Forelimb muscle (tissue), 1 donor: ENCODE results near the gene G0S2. TPM values are rescaled to one million over a fixed set of nuclear protein-coding genes. Genes with fewer than 3 reads are reported as not detected.
A peak's percentile ranks its signal among the peaks of the same experiment; 100 is the strongest.
"Not testable (repeated sequence)": the region's sequence is repeated elsewhere in the genome, so short reads cannot be mapped to it uniquely, and the experiment has no call there.

Experiments
- DNase-seq: peaks from one replicate; pipeline ENCODE4 v3.0.0-alpha.2; 2013; ENCODE audit warnings: low read depth
- polyA plus RNA-seq: library from polyadenylated mRNA; unstranded; fragments of 120-200 nt; gene quantifications from one replicate; pipeline ENCODE4 v1.2.1, GENCODE V29; 2013; ENCODE audit not compliant: insufficient read length

Gene G0S2
- polyA plus RNA-seq, 1 donor = 3.8 TPM

DNA sequence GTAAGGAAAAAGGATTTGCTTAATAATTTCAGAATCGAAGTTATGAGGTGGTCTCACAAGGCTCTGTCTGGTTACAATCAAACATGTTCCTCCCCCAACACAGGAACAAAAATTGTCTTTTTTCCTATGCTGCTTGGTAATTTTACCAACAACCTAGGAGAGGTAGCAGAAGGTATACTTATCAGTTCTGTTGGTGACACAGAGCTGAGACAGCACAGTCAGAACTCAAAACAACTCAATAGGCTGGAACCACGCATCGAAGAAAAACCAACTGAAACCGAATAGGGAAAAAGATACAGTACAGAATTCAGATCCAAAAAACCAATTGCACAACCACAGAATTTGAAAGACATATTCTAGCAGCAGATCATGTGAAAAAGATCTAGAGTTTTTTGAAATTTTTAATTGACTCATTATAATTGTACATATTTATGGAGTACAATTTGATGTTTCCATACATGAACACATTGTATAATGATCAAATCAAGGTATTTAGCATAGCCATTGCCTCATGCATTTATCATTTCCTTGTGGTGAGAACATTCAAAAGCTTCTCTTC is 3.8 kb downstream of the G0S2 start:
- DNase-seq = no peak

DNA sequence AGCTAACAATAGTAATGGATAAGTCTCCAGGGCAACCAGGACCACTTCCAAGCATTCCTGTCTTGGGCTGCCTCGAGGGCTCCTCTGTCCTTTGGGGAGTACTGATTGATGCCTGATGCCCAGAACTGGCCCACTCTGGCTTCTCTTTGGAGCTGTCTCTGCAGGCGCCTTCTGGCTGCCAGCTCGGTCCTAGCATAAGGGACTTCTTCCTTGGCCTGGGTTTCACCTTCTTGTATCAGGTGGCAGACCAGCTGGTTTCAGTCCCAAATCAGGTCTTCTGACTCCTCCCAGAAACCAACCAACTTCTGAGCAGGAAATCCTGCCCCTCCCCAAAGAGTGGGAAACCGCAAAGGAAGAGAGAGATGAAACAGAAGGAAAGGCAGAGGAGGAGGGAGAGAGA is 10.6 kb downstream of the G0S2 start:
- no peak for DNase-seq

DNA sequence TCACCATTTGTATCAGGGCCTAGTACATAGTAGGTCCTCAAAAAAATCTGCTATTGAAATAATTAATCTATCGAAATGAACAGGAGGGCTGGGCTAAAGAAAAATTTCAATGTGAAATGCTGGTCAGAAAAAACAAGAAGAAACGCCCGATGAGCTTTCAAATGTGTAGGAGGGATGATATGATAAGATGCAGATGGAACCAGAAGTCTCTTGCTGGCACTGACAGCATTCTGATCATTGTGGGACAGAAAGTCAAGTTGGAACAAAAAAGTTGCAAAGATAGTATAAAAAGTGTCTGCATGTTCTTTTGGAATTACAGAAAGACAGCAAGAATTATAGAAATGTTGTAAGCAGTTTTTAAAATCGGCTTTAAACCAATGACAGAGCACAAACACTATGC is 11.1 kb downstream of the G0S2 start:
- DNase-seq = no peak

DNA sequence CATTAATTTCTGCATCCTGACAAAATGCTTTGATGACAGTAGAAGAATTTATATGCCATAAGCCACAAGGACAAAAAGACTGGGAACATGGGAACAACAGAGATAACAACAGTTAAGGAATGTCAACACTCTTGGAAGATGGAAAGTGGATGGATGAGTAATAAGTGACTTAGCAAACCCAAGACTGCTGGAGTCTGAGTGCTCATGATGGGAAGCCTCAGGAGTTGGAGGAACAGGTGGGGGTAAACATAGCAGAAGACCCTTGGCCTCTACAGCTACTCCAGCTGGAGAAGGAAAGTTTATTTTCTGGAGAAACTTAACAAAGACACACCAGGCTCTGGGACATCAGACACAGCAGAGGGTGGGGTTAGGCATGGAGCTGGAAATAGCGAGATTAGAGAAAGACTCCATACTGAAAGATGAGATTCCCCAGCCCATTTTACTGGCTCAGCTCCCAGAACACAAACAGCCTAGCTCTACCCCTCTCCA is 13.6 kb downstream of the G0S2 start:
- no peak for DNase-seq

DNA sequence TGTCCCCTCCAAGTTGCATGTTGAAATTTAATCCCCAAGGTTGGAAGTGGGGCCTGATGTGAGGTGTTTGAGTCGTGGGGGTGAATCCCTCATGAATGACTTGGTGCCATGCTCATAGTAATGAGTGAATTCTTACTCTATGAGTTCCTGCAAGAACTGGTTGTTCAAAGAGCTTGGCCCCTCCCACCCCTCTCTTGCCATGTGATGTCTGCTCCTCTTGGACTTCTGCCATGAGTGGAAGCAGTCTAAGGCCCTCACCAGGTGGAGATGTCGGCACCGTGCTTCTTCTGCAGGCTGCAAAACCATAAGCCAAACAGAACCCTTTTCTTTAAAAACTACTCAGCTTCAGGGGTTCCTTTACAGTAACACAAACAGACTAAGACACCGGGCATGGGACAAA is 14.3 kb downstream of the G0S2 start:
- no peak for DNase-seq

DNA sequence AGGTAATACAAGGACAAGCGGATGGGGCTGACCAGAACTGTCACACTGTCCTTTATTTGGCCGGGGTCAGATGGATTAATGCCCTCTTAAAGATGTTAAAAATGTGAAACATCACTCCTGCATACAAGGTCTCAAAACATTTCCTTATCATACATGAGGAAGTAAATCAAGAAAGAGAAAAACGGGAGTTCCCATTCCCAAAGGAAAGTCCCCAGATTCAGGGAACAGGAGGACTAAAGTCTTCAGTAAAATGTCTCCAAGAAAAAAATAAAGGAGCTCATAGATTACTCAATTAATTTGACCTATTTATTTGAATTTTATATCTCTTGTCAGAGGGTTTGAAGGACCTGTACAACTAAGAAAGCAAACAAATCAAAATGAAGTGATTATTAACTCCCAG is 16.0 kb downstream of the G0S2 start:
- no peak for DNase-seq

DNA sequence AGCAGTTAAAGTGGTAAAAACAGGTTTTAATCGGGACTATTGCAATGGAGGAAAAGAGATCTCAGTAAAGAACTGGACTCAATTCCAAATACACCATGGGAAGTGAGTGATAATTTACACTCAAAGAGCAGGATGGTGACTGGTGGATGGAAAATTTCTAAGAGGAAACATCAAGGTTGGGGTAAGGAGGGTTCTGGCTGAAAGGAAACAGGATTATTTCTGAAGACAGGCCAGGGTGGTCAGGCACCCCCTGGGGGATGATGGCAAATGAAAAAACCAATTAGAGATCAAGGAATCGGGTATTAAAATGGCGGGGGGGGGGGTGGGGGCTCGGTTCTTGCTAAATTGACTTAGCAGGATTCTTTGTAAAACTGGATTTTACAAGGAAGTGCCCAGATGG is 17.1 kb downstream of the G0S2 start:
- DNase-seq = no peak

DNA sequence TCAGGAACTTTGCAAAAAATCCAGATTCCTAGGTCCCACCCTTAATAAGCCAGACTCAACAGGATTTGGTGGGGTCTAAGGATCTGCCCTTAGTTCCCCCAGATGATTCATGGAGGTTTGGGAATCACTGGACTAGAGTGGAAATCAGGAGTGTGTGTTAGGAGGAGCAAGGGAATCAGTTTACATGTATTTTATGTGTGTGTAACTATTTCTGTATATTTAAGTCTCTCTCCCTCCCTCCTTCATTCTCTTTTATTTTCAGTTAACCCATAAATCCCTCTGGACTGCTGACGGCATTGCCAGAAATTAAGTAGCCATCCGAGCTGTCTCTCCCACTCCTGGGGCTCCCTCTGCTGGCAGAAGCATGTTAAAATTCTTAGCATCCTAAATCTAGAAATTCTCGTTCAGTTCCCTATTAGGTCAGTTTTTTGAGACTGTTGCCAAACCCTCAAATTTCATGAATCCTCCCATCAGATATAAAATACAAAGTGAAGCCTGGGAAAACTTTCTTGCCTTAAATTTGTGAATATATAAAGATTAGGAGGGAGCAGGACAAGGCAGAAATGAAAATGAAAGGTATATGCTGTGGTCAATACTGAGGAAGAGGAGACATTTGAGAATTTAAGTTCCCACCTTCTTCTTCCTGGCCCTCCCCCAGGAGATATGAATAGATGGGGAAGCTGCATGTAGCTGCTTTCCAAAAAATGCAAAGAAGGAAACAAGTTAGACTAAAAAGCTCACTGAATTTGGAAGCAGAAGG is 17.7 kb downstream of the G0S2 start:
- peak; percentile 60 for DNase-seq

DNA sequence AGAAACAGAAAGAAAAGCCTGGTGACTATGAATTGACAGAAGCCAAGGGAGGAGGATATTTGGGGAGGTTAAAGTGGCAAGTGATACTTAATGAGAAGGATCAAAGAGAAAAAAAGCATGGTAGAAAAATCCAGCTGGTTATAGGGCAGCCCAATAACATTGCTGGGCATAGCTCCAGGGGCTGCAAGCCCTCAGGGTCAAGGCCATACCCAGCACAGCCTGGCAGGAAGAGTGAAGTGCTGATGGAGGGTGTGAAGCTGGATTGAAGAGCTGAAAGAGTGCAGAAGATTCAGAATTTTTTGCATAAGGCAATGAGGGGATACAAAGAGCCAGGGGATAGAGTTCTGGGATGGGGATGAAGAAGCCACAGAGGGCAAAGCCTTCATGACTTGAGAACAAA is 21.5 kb downstream of the G0S2 start:
- no peak for DNase-seq

DNA sequence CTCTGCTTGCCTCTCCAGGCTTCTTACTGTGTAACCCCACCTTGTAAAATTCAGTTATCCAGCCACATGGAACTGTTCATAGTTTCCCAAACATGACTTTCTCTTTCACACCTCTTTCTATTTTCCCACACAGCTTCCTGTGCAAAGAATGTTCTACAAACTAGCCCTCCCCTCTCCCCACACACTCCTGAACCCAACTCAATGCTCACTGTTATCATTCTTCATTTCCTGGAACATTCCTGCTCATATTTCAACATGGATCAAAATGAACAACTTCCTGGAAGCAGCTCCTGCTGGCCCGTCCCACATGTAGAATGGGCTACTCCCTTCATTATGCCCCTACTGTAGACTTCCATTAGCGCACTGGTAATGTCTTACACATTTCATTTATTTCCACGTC is 21.9 kb downstream of the G0S2 start:
- DNase-seq = no peak

DNA sequence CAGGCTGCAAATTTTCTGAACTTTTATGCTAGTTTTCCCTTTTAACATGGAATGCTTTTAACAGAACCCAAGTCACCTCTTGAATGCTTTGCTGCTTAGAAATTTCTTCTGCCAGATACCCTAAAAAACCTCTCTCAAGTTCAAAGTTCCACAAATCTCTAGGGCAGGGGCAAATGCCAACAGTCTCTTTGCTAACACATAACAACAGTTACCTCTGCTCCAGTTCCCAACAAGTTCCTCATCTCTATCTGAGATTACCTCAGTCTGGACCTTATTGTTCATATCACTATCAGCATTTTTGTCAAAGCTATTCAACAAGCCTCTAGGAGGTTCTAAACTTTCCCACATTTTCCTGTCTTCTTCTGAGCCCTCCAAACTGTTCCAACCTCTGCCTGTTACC is 25.5 kb downstream of the G0S2 start:
- DNase-seq = not testable (repeated sequence)

DNA sequence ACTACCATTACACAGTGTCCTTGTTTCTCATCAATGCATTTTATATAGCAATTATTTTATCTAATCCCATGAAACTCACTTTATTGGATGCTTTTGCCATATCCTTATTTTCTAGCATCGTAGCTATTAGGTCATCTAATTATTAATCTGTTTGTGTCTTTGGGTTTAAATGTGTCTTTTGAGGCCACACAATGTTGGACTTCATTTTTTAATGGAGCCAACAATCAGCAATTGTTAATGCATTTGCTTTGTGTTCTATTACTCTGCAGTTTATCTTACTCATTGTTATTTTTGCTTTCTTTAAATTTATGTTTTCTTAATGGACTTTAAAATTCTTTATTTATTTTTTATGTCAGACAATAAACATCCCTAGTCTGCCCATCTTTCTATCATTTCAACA is 27.6 kb downstream of the G0S2 start:
- no peak for DNase-seq

DNA sequence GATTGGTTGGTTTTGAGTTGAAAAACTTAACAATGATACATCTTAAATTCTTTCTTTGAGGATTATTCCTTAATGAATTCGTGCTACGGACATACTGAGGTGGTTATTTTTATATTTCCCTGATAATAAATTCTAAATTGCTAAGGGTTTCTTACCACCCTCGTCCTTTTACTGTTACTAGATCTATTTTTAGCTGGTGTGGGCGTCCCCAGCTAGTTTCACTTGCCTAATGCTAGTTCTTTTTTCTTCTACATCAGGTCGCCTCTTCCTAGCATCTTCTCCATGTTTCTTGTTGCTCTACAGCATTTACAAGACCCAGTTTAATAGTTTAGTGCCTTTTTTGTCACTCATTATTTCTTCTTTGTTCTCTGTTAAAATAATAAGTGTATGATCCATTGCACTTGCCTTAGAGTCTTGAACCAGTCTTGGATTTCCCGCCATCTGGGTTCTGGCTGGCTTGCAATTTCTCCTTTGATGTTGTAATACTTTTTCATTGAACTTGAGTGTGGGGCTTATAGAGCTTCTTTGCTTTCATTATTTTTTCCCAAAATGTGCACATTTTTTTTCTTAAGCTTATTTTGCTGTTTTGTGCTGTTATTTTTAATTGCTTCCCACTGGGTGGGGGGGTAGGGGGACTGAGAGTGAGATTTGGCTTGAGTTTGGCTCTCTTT is 28.8 kb downstream of the G0S2 start:
- DNase-seq = no peak

DNA sequence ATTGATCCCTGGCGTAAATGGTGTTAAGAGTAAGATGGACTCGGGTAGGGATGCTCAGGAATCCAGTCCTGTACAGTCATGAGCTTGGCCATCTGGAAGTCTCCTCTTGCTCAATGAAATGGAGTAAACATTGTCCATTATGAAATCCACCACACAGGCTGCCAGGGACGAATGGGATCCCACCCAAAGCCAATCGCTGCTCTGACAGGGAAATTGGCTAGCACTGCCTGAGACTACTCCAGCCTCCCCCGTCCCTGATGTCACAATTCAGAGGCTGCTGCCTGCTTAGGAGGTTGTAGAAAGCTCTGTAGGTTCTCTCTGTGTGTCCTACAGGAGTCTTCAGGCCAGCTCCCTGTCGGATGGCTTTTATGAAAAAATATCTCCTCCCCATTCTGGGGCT is 29.4 kb downstream of the G0S2 start, which contains the start of gene HSD11B1:
Gene HSD11B1 (plus strand): TSS at position 263 of the 400 bp plus-strand sequence. CDS start 97 bp downstream, at position 360.
- DNase-seq = no peak

DNA sequence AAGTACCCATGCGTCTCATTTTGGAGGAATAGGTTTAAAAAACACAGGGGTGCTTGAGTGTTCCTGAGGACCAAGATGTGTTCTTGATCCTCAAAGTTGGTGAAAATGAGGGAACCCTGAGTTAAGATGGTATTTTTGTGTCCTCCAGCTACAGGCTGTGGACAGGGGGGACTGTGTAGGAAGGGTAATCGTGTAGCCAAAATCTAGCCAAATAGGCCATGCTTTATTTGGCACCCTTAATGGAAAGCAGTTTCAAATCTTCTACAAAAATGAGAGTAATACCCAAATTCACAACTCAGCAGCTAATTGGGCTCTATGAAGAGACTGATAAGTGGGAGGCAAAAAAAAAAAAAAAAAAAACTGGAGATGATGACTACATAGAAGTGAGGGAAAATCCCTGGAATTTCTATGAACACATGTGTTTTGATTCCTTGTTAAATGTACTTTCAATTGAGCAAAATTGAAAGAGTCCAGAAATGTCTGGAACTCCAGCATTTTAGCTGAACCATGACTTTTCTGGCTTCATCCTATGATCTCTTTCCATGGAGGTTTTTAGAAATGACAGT is 29.9 kb downstream of the G0S2 start:
- DNase-seq = no peak

DNA sequence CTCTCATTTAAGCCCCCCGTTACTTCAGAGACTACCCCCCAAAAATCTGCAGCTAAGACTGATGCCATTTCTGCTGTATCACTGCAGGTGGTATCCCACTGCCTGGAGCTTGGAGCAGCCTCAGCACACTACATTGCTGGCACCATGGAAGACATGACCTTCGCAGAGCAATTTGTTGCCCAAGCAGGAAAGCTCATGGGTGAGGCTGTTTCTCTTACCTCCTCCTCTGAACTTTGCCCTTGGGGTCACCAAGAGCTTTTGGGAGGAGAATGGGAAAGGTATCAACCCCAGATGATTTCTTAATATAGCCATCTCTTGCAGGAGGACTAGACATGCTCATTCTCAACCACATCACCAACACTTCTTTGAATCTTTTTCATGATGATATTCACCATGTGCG is 31.4 kb downstream of the G0S2 start:
- DNase-seq = no peak

DNA sequence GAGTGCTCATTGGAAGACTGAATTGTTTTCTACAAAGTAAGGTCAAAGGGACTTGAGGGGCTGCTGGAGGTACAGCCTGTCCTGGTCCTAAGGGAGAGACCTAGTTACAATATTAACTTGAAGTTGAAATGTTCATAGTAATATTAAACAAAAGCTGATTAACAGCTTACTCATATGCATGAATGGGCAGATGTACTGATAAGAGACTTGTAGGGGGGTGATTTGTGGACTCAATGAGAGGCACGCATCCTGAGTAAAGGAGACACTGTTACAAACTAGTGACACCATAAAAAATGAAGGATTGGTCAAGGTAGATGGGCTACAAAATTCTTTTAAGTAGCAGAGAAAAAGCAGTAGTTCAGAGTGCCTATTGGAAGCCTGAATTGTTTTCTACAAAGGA is 32.1 kb downstream of the G0S2 start:
- DNase-seq = no peak

DNA sequence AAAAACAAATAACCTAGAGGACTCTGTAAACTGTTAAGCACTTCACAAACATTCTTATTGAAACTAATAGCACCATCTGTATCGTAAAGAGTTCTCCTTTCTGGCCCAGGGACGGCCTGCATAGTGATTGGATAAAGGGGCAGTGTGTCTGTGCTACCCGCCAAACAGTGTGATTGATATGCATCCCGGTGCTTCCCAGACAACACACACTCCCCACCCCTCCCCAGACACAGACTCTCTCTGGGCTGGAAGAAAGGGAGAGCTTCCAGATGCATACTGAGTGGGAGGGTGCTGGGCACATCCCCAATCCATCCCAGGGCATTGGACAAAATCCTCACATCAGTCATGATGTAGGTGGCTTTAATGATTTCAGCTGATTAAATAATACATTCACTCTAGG is 33.1 kb downstream of the G0S2 start:
- no peak for DNase-seq

DNA sequence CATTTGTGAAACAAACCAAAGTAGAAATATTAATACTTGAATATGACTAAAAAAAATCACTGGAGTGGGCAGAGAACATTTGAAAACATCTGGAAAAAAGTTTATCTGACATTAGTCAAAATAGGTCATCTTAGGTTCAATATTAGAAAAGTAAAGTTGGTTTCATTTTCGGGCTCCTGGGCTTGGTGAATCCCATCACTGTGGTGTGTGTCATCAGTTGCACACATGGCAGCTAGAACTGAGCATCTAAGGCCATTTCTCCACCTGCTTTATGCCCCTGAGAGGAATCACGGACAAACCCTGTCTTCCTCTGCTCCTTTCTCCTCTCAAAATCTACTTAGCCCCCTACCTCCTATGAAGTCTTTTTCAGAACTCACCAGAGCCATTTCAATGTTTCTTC is 34.9 kb downstream of the G0S2 start:
- no peak for DNase-seq

DNA sequence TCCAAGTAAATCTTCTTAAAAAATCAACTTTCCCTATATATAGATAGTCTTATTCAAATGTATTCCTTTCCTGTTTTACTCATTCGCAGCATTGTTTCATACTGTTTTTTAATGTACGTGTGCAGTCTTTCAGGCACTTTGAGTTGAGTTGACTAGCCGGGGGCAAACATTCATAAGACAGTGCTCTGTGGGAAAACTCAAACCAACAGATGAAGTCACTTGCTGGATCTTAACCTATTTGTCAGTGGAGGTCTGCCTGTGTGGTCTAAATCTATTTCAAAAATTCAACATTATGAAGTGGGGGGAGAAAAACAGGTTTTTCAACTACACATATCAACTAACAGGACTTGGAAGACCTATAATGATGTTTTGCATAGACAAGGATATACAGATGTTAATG is 35.6 kb downstream of the G0S2 start:
- no peak for DNase-seq

DNA sequence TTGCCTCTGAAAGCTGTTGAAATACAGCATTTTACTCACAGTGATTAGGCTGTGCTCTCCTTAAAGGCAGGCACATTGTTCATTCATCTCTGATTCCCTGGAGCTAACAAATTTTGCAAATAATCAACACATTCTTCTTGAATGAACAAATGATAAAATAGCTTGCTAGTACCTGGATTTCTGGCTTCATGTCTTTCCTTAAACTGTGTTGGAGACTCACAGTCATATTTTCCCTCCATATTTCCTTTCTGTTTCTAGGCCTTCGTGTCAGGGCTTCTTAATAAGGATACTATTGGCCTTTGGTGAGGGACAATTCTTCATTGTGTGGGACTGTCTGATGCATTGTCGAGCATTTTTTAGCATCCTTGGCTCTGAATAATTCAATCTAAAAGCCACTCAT is 39.1 kb downstream of the G0S2 start:
- no peak for DNase-seq

DNA sequence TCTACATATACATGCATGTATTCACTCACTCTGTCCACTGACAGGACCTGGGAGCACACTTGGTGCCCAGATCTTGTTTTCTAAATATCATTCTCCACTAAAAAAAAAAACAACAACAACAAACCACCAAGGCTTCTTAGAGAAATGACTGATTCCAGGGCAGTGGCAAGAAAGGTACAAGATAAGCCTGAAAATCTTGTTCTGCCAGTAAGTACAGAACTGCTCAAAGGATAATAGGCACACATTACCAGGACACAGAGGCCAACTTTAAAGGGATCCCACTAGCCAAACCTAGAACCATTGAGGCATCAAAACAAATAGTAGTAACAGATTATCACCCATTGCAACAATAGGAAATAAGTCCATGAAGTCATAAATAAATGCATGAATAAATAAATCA is 40.1 kb downstream of the G0S2 start:
- no peak for DNase-seq

DNA sequence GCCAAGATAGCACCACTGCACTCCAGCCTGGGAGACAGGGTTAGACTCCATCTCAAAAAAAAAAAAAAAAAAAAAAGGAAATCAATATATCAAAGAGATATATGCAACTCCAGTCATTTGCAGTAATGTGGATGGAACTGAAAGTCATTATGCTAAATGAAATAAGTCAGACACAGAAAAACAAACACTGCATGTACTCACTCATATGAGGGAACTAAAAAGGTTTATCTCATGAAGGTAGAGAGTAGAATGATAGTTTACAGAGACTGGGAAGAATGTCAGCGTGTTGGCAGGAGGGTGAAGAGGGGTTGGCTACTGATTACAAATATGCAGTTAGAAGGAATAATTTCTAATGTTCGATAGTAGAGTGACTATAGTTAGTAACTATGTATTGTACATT is 42.6 kb downstream of the G0S2 start:
- no peak for DNase-seq
